GM19468 (cell line): ENCODE data around the gene GTF3C1.

ENCODE experiments used
- ATAC-seq: cut with Tn5 transposase; IDR thresholded peaks from one replicate; pipeline ENCODE4 v1.9.1; 2021; ENCODE audit warnings: mild to moderate bottlenecking, moderate library complexity, moderate number of reproducible peaks; ENCODE audit not compliant: unreplicated experiment; ENCODE audit errors: extremely low read depth

Gene GTF3C1

GRCh38 chr16:27431773-27432532 lies 117.8 kb downstream of the GTF3C1 start:
- no peak for ATAC-seq

- no peak for ATAC-seq
Observed at GRCh38 chr16:27430923-27431484, 118.7 kb downstream of the GTF3C1 start.

GRCh38 chr16:27430512-27430911 lies 119.2 kb downstream of the GTF3C1 start:
- ATAC-seq: no peak

GRCh38 chr16:27429981-27430441 lies 119.7 kb downstream of the GTF3C1 start:
- ATAC-seq: no peak

- no peak for ATAC-seq
Observed at GRCh38 chr16:27429330-27429871, 120.3 kb downstream of the GTF3C1 start.

- ATAC-seq: no peak
Observed at GRCh38 chr16:27428026-27428785, 121.5 kb downstream of the GTF3C1 start.

GRCh38 chr16:27427538-27427937 lies 122.2 kb downstream of the GTF3C1 start:
- no peak for ATAC-seq

GRCh38 chr16:27426423-27427408 lies 123.0 kb downstream of the GTF3C1 start:
- ATAC-seq: peak; percentile 72

- ATAC-seq: no peak
Observed at GRCh38 chr16:27425961-27426360, 123.8 kb downstream of the GTF3C1 start.

- ATAC-seq: no peak
Observed at GRCh38 chr16:27424772-27425498, 124.8 kb downstream of the GTF3C1 start.

- no peak for ATAC-seq
Observed at GRCh38 chr16:27421961-27422740, 127.6 kb downstream of the GTF3C1 start.

GRCh38 chr16:27417047-27417671 lies 132.6 kb downstream of the GTF3C1 start:
- no peak for ATAC-seq

- ATAC-seq: no peak
Observed at GRCh38 chr16:27414788-27415431, 134.8 kb downstream of the GTF3C1 start.

- ATAC-seq: no peak
Observed at GRCh38 chr16:27413956-27414355, 135.8 kb downstream of the GTF3C1 start.

- no peak for ATAC-seq
Observed at GRCh38 chr16:27410761-27411160, 139.0 kb downstream of the GTF3C1 start.
